ENCODE measurements around the gene OPRM1.

- TF ChIP-seq CTCF (IDR thresholded peaks at IDR 0.05) (no peak), POLR2A (IDR thresholded peaks at IDR 0.05) (no peak), EP300 (IDR thresholded peaks at IDR 0.05) (no peak)
These were observed 210.7 kb downstream of the OPRM1 start for GRCh38 chr6:154249499-154250298.
